ENCODE data around the gene DPH7.
"Not testable (repeated sequence)": the region's sequence is repeated elsewhere in the genome, so short reads cannot be mapped to it uniquely, and the experiment has no call there.

DPH7 gene

DNA sequence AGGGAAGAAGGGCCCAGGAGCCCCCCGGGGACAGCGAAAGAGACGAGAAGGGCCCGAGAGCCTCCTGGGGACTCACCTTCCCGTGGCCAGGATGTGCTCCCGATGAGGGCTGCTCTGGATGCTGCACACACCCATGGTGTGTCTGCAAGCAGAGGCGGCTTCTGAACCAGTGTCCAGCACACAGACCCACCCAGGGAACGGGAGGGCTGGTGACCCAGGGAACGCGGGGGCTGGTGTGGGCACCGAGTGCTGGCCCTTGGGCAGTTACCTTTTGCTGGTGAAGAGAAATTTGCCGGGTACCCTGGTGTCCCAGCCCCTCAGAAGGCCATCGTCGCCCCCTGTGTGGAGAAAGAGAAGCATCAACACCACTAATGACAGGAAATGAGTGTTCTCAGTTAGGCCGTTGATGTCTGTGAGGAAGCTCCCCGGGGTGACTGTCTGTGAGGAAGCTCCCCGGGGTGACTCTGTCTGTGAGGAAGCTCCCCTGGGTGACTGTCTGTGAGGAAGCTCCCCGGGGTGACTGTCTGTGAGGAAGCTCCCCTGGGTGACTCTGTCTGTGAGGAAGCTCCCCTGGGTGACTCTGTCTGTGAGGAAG lies 13.8 kb downstream of the DPH7 start:
- DNase-seq (ENCODE audit: low read depth) = no peak
- TF ChIP-seq POLR2A (IDR thresholded peaks at IDR 0.05; ENCODE audit: extremely low read depth, insufficient read length) (no peak), MYC (IDR thresholded peaks at IDR 0.05; ENCODE audit: low read depth, low read length) (no peak)
- TF ChIP-seq, protein P1, sequence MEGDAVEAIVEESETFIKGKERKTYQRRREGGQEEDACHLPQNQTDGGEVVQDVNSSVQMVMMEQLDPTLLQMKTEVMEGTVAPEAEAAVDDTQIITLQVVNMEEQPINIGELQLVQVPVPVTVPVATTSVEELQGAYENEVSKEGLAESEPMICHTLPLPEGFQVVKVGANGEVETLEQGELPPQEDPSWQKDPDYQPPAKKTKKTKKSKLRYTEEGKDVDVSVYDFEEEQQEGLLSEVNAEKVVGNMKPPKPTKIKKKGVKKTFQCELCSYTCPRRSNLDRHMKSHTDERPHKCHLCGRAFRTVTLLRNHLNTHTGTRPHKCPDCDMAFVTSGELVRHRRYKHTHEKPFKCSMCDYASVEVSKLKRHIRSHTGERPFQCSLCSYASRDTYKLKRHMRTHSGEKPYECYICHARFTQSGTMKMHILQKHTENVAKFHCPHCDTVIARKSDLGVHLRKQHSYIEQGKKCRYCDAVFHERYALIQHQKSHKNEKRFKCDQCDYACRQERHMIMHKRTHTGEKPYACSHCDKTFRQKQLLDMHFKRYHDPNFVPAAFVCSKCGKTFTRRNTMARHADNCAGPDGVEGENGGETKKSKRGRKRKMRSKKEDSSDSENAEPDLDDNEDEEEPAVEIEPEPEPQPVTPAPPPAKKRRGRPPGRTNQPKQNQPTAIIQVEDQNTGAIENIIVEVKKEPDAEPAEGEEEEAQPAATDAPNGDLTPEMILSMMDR (IDR thresholded peaks at IDR 0.05; ENCODE audit: low read depth, low read length) = no peak
- TF ChIP-seq, protein P2, sequence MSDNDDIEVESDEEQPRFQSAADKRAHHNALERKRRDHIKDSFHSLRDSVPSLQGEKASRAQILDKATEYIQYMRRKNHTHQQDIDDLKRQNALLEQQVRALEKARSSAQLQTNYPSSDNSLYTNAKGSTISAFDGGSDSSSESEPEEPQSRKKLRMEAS (IDR thresholded peaks at IDR 0.05; ENCODE audit: low read depth, low read length) = no peak
- no peak overlapping the region for H3K4me3 ChIP-seq (ENCODE audit: low read depth, low read length)

- H3K4me3 ChIP-seq (ENCODE audit: low read depth, low read length) = no peak overlapping the region
- TF ChIP-seq MYC (IDR thresholded peaks at IDR 0.05; ENCODE audit: low read depth, low read length) = no peak
- no peak for TF ChIP-seq POLR2A (IDR thresholded peaks at IDR 0.05; ENCODE audit: extremely low read depth, insufficient read length)
- TF ChIP-seq, protein P1 (IDR thresholded peaks at IDR 0.05; ENCODE audit: low read depth, low read length) = no peak
- TF ChIP-seq, protein P2 (IDR thresholded peaks at IDR 0.05; ENCODE audit: low read depth, low read length) = no peak
- no peak for DNase-seq (ENCODE audit: low read depth)
These were observed 14.6 kb downstream of the DPH7 start for GRCh38 chr9:137564134-137564533.

DNA sequence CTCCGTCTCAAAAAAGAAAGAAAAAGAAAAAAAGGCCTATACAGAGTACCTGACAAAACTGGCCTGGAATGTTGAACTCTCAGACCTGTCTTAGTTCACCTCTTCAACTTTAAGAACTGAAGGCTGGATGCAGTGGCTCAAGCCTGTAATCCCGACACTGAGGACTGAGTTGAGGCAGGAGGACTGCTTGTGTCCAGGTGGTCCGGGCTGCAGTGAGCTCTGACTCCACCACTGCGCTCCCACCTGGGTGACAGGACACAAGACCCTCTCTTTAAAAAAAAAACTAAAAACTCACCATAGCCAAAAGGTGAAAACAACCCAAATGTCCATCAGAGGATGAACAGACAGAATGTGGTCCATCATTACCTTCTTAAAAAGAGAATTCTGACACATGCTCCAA lies 20.6 kb downstream of the DPH7 start:
- DNase-seq (ENCODE audit: low read depth) = no peak
- no peak overlapping the region for H3K4me3 ChIP-seq (ENCODE audit: low read depth, low read length)
- TF ChIP-seq, protein P2 (IDR thresholded peaks at IDR 0.05; ENCODE audit: low read depth, low read length) = no peak
- TF ChIP-seq MYC (IDR thresholded peaks at IDR 0.05; ENCODE audit: low read depth, low read length) (no peak), POLR2A (IDR thresholded peaks at IDR 0.05; ENCODE audit: extremely low read depth, insufficient read length) (no peak)
- TF ChIP-seq, protein P1 (IDR thresholded peaks at IDR 0.05; ENCODE audit: low read depth, low read length) = no peak

DNA sequence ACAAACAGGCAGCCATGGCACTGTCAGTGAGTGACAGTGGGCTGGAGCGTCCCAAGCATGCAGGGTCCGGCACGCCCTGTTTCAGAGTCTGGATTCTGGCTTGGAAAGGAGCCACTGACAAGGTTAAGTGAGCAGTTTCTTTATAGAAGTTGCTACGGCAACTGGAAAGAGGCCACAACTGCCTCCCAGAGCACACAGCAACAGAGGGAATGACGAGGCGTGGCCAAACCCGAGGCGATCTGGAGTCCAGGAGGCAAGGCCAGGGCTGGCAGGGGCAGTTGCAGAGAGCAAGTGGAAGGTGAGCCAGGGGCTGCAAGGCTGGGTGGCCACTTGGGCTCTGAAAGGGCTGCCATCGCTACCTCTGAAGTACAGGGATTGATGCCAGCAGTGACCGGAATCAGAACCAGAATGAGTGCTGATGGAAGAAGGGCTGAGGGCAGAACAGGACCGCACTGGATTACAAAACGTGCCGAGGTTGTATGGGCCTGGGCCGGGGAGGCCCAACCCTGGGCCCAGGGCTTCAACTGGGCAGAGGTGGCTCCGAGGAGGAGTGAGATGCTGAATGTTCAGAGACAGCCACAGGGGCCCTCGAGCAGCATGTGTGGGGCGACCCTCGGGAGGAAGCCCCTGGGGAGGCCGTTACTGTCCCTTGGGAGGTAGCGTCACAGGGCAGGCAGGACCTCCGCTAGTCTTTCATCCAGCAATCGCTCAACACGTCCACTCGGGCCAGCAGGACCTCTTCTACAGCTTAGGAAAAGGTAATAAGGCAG lies 22.5 kb downstream of the DPH7 start:
- H3K4me3 ChIP-seq (ENCODE audit: low read depth, low read length) = no peak overlapping the region
- TF ChIP-seq POLR2A (IDR thresholded peaks at IDR 0.05; ENCODE audit: extremely low read depth, insufficient read length) = no peak
- TF ChIP-seq, protein P2 (IDR thresholded peaks at IDR 0.05; ENCODE audit: low read depth, low read length) = no peak
- TF ChIP-seq MYC (IDR thresholded peaks at IDR 0.05; ENCODE audit: low read depth, low read length) = no peak
- TF ChIP-seq, protein P1 (IDR thresholded peaks at IDR 0.05; ENCODE audit: low read depth, low read length) = no peak
- no peak for DNase-seq (ENCODE audit: low read depth)

DNA sequence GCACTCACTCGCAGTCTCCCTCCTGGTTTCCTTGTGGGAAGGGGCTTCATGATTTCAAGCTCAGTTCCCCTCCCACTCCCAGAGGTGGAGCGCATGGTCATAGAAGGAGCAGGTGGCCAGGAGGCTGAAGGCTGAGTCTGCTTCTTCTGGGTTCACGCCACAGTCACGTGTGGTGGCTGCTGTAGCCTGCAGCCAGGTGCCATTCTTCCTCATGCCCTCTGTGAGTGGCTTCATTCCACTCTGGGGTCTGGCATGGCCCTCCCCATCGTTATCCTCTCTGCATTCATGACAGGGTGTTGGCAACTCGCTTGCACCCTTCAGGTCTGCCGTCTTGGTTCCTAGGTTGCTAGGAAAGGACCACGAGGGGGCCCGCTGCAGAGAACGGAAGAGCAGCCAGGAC lies 23.5 kb downstream of the DPH7 start:
- H3K4me3 ChIP-seq (ENCODE audit: low read depth, low read length) = no peak overlapping the region
- no peak for DNase-seq (ENCODE audit: low read depth)
- TF ChIP-seq, protein P2 (IDR thresholded peaks at IDR 0.05; ENCODE audit: low read depth, low read length) = no peak
- TF ChIP-seq POLR2A (IDR thresholded peaks at IDR 0.05; ENCODE audit: extremely low read depth, insufficient read length) = no peak

GRCh38 chr9:137554349-137554748 lies 24.4 kb downstream of the DPH7 start:
- TF ChIP-seq, protein P1 (IDR thresholded peaks at IDR 0.05; ENCODE audit: low read depth, low read length) = no peak
- no peak for TF ChIP-seq POLR2A (IDR thresholded peaks at IDR 0.05; ENCODE audit: extremely low read depth, insufficient read length)
- TF ChIP-seq MYC (IDR thresholded peaks at IDR 0.05; ENCODE audit: low read depth, low read length) = no peak
- TF ChIP-seq, protein P2 (IDR thresholded peaks at IDR 0.05; ENCODE audit: low read depth, low read length) = no peak
- no peak overlapping the region for H3K4me3 ChIP-seq (ENCODE audit: low read depth, low read length)
- DNase-seq (ENCODE audit: low read depth) = no peak

GRCh38 chr9:137553654-137554053 lies 25.1 kb downstream of the DPH7 start:
- H3K4me3 ChIP-seq (ENCODE audit: low read depth, low read length); DNase-seq (ENCODE audit: low read depth): not testable (repeated sequence)
